Loucy (cell line): ENCODE data around the gene ESR1.

Experiments
- CTCF ChIP-seq: fragments of 200-600 bp; sonication (generic); conservative IDR thresholded peaks from 2 replicates; pipeline ENCODE4 v1.5.1; 2014; ENCODE audit warnings: mild to moderate bottlenecking, antibody characterized with exemption, low read length
- EZH2phosphoT487 ChIP-seq: fragments of 200-600 bp; IDR thresholded peaks from 2 replicates; pipeline ENCODE4 v1.6.1; 2018; ENCODE audit warnings: antibody characterized with exemption, mild to moderate bottlenecking, moderate library complexity, borderline replicate concordance

GRCh38 chr6:151806757-151807512 is 547 bp upstream of the ESR1 start:
- TF ChIP-seq CTCF (no peak), EZH2phosphoT487 (no peak)
